HK-2 (cell line): Measurements from ENCODE around the gene FBN3.

ENCODE experiments used
- DNase-seq: peaks from one replicate; pipeline ENCODE4 v3.0.0-alpha.2; 2018; ENCODE audit not compliant: unreplicated experiment

FBN3 gene

DNA sequence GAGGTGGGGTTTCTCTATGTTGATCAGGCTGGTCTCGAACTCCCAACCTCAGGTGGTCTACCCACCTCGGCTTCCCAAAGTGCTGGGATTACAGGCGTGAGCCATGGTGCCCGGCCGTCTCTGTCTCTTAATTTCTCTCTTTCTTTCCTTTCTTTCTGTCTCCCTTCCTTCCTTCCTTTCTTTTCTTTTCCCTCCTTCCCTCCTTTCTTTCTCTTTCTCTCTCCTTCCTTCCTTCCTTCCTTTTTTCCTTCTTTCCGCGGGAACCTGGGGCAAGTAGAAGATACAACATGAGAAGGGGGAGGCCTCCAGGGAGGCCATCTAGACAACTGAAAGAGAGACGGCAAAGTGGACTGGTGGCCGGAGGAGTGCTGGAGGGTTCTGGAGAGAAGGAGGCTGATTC lies 128.7 kb downstream of the FBN3 start:
- DNase-seq, result no peak

DNA sequence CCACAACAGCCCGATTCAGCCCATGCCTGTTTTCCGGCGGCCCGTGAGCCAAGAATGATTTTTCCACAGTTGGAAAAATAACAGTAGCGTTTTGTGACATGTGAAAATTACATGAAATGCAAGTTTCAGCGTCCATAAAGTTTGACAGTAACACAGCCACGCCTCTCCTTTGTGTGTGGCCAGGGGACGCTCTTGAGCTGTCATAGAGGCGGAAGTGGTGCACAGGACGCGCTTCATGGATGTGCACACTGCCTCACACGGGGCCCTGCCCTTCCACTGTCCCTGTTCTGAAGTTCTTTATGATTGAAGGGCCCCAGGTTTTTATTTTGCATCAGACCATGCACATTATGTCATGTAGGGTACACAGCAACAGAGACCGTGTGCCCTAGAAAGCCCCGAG lies 131.6 kb downstream of the FBN3 start:
- DNase-seq, result no peak
